Heart right ventricle (tissue), 16 donors: ENCODE results near the gene PPP1R15A. TPM values are rescaled to one million over a fixed set of nuclear protein-coding genes. Genes with fewer than 3 reads are reported as not detected.
"Not testable (repeated sequence)": the region's sequence is repeated elsewhere in the genome, so short reads cannot be mapped to it uniquely, and the experiment has no call there.

ENCODE experiments used
- ATAC-seq, 8 donors: fragments of 200-7000 bp; cut with Tn5 transposase; one replicate each; pipeline ENCODE4 v1.9.1; 2020; ENCODE audit warnings: mild to moderate bottlenecking in 8 of 8, moderate library complexity in 8 of 8, moderate number of reproducible peaks in 1 of 8
- DNase-seq, 2 donors: peaks; one replicate each; pipeline ENCODE4 v3.0.0-alpha.2; 2020
- H3K27ac ChIP-seq, 10 donors: fragments of 200-600 bp; sonication (generic) in 2 of 10; one replicate each; pipeline versions ENCODE4 v1.5.0 to v1.8.0; 2020 to 2022; ENCODE audit warnings: mild to moderate bottlenecking in 3 of 10
- H3K27me3 ChIP-seq, 7 donors: fragments of 200-600 bp; one replicate each; pipeline ENCODE4 v1.8.0; 2021 to 2022; ENCODE audit warnings: mild to moderate bottlenecking in 2 of 7
- H3K36me3 ChIP-seq, 9 donors: fragments of 200-600 bp; sonication (generic) in 1 of 9; one replicate each; pipeline versions ENCODE4 v1.5.0 to v1.8.0; 2020 to 2022; ENCODE audit warnings: mild to moderate bottlenecking in 2 of 9
- H3K4me1 ChIP-seq, 9 donors: fragments of 200-600 bp; sonication (generic) in 1 of 9; one replicate each; pipeline versions ENCODE4 v1.5.0 to v1.8.0; 2020 to 2022; ENCODE audit warnings: mild to moderate bottlenecking in 4 of 9
- H3K4me3 ChIP-seq, 10 donors: fragments of 200-600 bp; sonication (generic) in 2 of 10; one replicate each; pipeline versions ENCODE4 v1.5.0 to v1.8.0; 2020 to 2022; ENCODE audit warnings: mild to moderate bottlenecking in 7 of 10, moderate library complexity in 2 of 10
- H3K9me3 ChIP-seq, 11 donors: fragments of 200-600 bp in 10 of 11; sonication (generic) in 2 of 11; one replicate each; pipeline versions ENCODE4 v1.5.0 to v1.8.0; 2013 to 2022; ENCODE audit warnings: mild to moderate bottlenecking in 2 of 11, control low read depth in 1 of 11, moderate library complexity in 1 of 11
- CTCF ChIP-seq, 9 donors: fragments of 200-600 bp; sonication (generic) in 2 of 9; IDR thresholded peaks; one replicate each; pipeline versions ENCODE4 v1.5.0 to v1.8.0; 2021 to 2022; ENCODE audit warnings: antibody characterized with exemption in 9 of 9, mild to moderate bottlenecking in 5 of 9, moderate library complexity in 1 of 9
- WGBS, 2 donors: extraction: QIAGEN DNeasy Blood & Tissue Kit; methylation state at CpG; one replicate each; pipeline ENCODE4 v1.1.7; 2013; ENCODE audit warnings: inconsistent platforms in 1 of 2; 5-methylcytosine and 5-hydroxymethylcytosine counted together
- intact Hi-C, 10 donors: fragments of 100-400 bp; cut with DNase I; formaldehyde crosslinking; loops; one replicate each; pipeline versions ENCODE4 v1.11.1 to v1.14.2; 2022
- polyA plus RNA-seq, 2 donors: library from polyadenylated mRNA; stranded (reverse); fragments of 200-250 nt; gene quantifications; one replicate each; pipeline ENCODE4 v1.2.3, GENCODE V29; 2013
- total RNA-seq, 10 donors: library from RNA; stranded (reverse); fragmentation: NEBNext Ultra II Directional in 3 of 10; extraction: Animal tissue kit (Norgen Biotek cat#: 25700) in 3 of 10; gene quantifications; one replicate each; pipeline versions ENCODE4 v1.2.1 to v1.2.4, GENCODE V29; 2021 to 2023
- donor health status: Arrhythmogenic right ventricular cardiomyopathy.
- donor health status: ischemic (EF 13 %, LVEDD 7.1; RV severe dilation, severe dysfunction).
- donor health status: healthy with polysubstance abuse.
- donor health status: DM: no; HTN: yes; CAD: no.
- donor health status: DM: no; HTN: no; CAD: no.
- donor health status: ischemic (EF 25% LVEDD 6.9; RV normal size, moderate dysfunction).
- donor health status: ischemic (EF 25% LVEDD 5.7; RV mildly dilated, moderate dysfunction).
- donor health status: healthy.
- donor health status: DM: yes; HTN: yes; CAD: no.
- donor health status: Ischemic cardiomyopathy.
- donor health status: ischemic (EF 35%, LVEDD 5.7; RV mildly dilated, moderate dysfunction).
- donor health status: nonischemic (EF 11% LVEDD 7.7; RV severe dilation, severe dysfunction).
- donor health status: DM: yes; HTN: yes; CAD: no.
- donor health status: PGD.
- donor health status: ischemic (EF 29% LVEDD 5.4; RV normal size, mild dysfunction).
- donor health status: nonischemic (EF 23%, LVEDD 6.1; RV moderate dilation, normal function).

PPP1R15A gene
- total and polyA plus RNA-seq, 12 donors = 55.4 to 192 (median 73.7) TPM

GRCh38 chr19:48896191-48896720 is 24.0 kb downstream of the PPP1R15A start:
- ATAC-seq (peak; percentile 34 to 69 (median 55)), DNase-seq (peak; percentile 68 to 71)
- Histone ChIP-seq H3K4me3 (peak overlapping the region; percentile 18 to 57 (median 54)), H3K4me1 (peaks cover under 1 to 34% (median 28%) of the 10 kb centered on the region in 9 donors), H3K9me3 (no peaks in the 10 kb centered on the region), H3K27me3 (peaks cover 0 to 30% (median 0%) of the 10 kb centered on the region in 7 donors), H3K27ac (peak overlapping the region in 9 of 10 donors; percentile 22 to 77 (median 54)), H3K36me3 (peaks cover 0 to 1% (median 0%) of the 10 kb centered on the region in 9 donors)
- WGBS, 2 donors = 8 to 22% methylated on average over 25 of the region's 25 CpGs
- intact Hi-C loops = no loop called here
- TF ChIP-seq CTCF (IDR thresholded peaks at IDR 0.05) = no peak

- ATAC-seq (no peak), DNase-seq (no peak)
- intact Hi-C loops = no loop called here
- TF ChIP-seq CTCF (IDR thresholded peaks at IDR 0.05) = no peak
- no peak overlapping the region for H3K27ac ChIP-seq
- 77 to 92% methylated on average over 5 of the region's 5 CpGs for WGBS, 2 donors
- H3K4me3 ChIP-seq = no peak overlapping the region
- H3K9me3 ChIP-seq = no peaks in the 10 kb centered on the region
- H3K4me1 ChIP-seq = peaks cover 5 to 43% (median 38%) of the 10 kb centered on the region in 9 donors
- peaks cover 0 to 30% (median 0%) of the 10 kb centered on the region in 7 donors for H3K27me3 ChIP-seq
- H3K36me3 ChIP-seq = peaks cover 0 to 10% (median 7%) of the 10 kb centered on the region in 9 donors
Measured at GRCh38 chr19:48897181-48897580, 25.0 kb downstream of the PPP1R15A start.

GRCh38 chr19:48899386-48899749 is 27.1 kb downstream of the PPP1R15A start:
- peak overlapping the region in 9 of 10 donors; percentile 67 to 98 (median 92) for H3K4me3 ChIP-seq
- peaks cover 0 to 24% (median 7%) of the 10 kb centered on the region in 9 donors for H3K36me3 ChIP-seq
- 80 to 84% methylated on average over 11 of the region's 11 CpGs for WGBS, 2 donors
- peaks cover 0 to 24% (median 0%) of the 10 kb centered on the region in 7 donors for H3K27me3 ChIP-seq
- peaks cover 10 to 52% (median 48%) of the 10 kb centered on the region in 9 donors for H3K4me1 ChIP-seq
- H3K27ac ChIP-seq = peak overlapping the region; percentile 40 to 98 (median 94)
- ATAC-seq, intact Hi-C loops, DNase-seq, H3K9me3 ChIP-seq: not testable (repeated sequence)

GRCh38 chr19:48899781-48900476 is 27.7 kb downstream of the PPP1R15A start, which contains the start of gene NUCB1:
Gene NUCB1 (plus strand): TSS chr19:48900312. CDS start chr19:48900797, 485 bp downstream.
- intact Hi-C loops = loop anchor here in 4 of 10 donors (1.0 to 5.0 kb wide), 3 partner anchors 27 to 65 kb away; partner anchors contain the start of genes BAX (in 4 of the 4), PPP1R15A (in 2 of the 4) and FTL (in 1 of the 4)
- Histone ChIP-seq H3K36me3 (peaks cover 0 to 29% (median 13%) of the 10 kb centered on the region in 9 donors), H3K4me3 (peak within 1 kb of the TSS; percentile 67 to 98 (median 88)), H3K4me1 (peaks cover 10 to 51% (median 45%) of the 10 kb centered on the region in 9 donors), H3K9me3 (no peaks in the 10 kb centered on the region), H3K27me3 (peaks cover 0 to 18% (median 0%) of the 10 kb centered on the region in 7 donors), H3K27ac (peak within 1 kb of the TSS; percentile 74 to 98 (median 94))
- peak; percentile 98 to 100 for DNase-seq
- ATAC-seq = peak; percentile 96 to 98 (median 98)
- TF ChIP-seq CTCF (IDR thresholded peaks at IDR 0.05) = peak in 6 of 9 donors; percentile 14 to 53 (median 37)
- WGBS, 2 donors = 7 to 8% methylated on average over 34 of the region's 34 CpGs
